Mesothelial cell of epicardium (in vitro differentiated cells): ENCODE measurements around the gene SHISA7. TPM values are rescaled to one million over a fixed set of nuclear protein-coding genes. Genes with fewer than 3 reads are reported as not detected.

Source experiments
- DNase-seq, 2 experiments: peaks; one replicate each; pipeline ENCODE4 v3.0.0; 2021; ENCODE audit warnings: low spot score in 2 of 2; ENCODE audit not compliant: unreplicated experiment in 2 of 2
- H3K27ac Mint-ChIP-seq: 2 replicates; pipeline ENCODE4 v1.8.0; 2021; ENCODE audit warnings: mixed read lengths
- H3K27me3 Mint-ChIP-seq: 2 replicates; pipeline ENCODE4 v1.8.0; 2021; ENCODE audit warnings: low read depth, mixed read lengths
- H3K36me3 Mint-ChIP-seq: 2 replicates; pipeline ENCODE4 v1.8.0; 2021; ENCODE audit warnings: mixed read lengths
- H3K4me1 Mint-ChIP-seq: 2 replicates; pipeline ENCODE4 v1.8.0; 2021; ENCODE audit warnings: mixed read lengths
- H3K4me3 Mint-ChIP-seq: 2 replicates; pipeline ENCODE4 v1.8.0; 2021; ENCODE audit warnings: mild to moderate bottlenecking, moderate library complexity, mixed read lengths
- H3K9me3 Mint-ChIP-seq: 2 replicates; pipeline ENCODE4 v1.8.0; 2021; ENCODE audit warnings: mixed read lengths
- CTCF ChIP-seq: fragments of 200-600 bp; sonication (generic); IDR thresholded peaks from one replicate; pipeline ENCODE4 v1.5.0; 2021; ENCODE audit warnings: antibody characterized with exemption; ENCODE audit not compliant: unreplicated experiment
- total RNA-seq: library from RNA; stranded (reverse); gene quantifications from 3 replicates; pipeline ENCODE4 v1.2.1, GENCODE V29; 2021

Gene SHISA7
- total RNA-seq, 1 donor from 2014 or later: 0.04 TPM

GRCh38 chr19:55466241-55466614 is 23.1 kb upstream of the SHISA7 start:
- no peak overlapping the region for H3K27ac Mint-ChIP-seq
- H3K27me3 Mint-ChIP-seq: peaks cover 46% of the 10 kb centered on the region
- TF ChIP-seq CTCF: no peak
- H3K4me1 Mint-ChIP-seq: peaks cover 10% of the 10 kb centered on the region
- no peaks in the 10 kb centered on the region for H3K9me3 Mint-ChIP-seq
- no peaks in the 10 kb centered on the region for H3K36me3 Mint-ChIP-seq
- no peak for DNase-seq
- no peak overlapping the region for H3K4me3 Mint-ChIP-seq

GRCh38 chr19:55465460-55466240 is 22.6 kb upstream of the SHISA7 start:
- peaks cover 46% of the 10 kb centered on the region for H3K27me3 Mint-ChIP-seq
- no peak for TF ChIP-seq CTCF
- no peak overlapping the region for H3K4me3 Mint-ChIP-seq
- H3K27ac Mint-ChIP-seq: no peak overlapping the region
- no peaks in the 10 kb centered on the region for H3K9me3 Mint-ChIP-seq
- H3K36me3 Mint-ChIP-seq: no peaks in the 10 kb centered on the region
- H3K4me1 Mint-ChIP-seq: peaks cover 14% of the 10 kb centered on the region
- DNase-seq: no peak

GRCh38 chr19:55464662-55465054 is 21.6 kb upstream of the SHISA7 start, which contains the start of gene C19orf85:
TSS of gene C19orf85 (minus strand) at chr19:55464751. CDS start at chr19:55464554, 197 bp downstream.
- Mint-ChIP-seq H3K27ac (no peak within 1 kb of the TSS), H3K4me3 (no peak within 1 kb of the TSS)

GRCh38 chr19:55464039-55464661 is 21.1 kb upstream of the SHISA7 start:
- no peak for TF ChIP-seq CTCF
- peaks cover 28% of the 10 kb centered on the region for H3K4me1 Mint-ChIP-seq
- no peaks in the 10 kb centered on the region for H3K36me3 Mint-ChIP-seq
- no peak for DNase-seq
- peaks cover 46% of the 10 kb centered on the region for H3K27me3 Mint-ChIP-seq
- no peak overlapping the region for H3K27ac Mint-ChIP-seq
- no peak overlapping the region for H3K4me3 Mint-ChIP-seq
- H3K9me3 Mint-ChIP-seq: no peaks in the 10 kb centered on the region

More at GRCh38 chr19:55464662-55465054, 21.6 kb upstream of the SHISA7 start, which contains the start of gene C19orf85:
- Mint-ChIP-seq H3K36me3 (no peaks in the 10 kb centered on the region), H3K4me1 (peaks cover 24% of the 10 kb centered on the region), H3K9me3 (no peaks in the 10 kb centered on the region), H3K27me3 (peaks cover 46% of the 10 kb centered on the region)
- DNase-seq: no peak
- TF ChIP-seq CTCF: no peak

GRCh38 chr19:55463583-55464031 is 20.5 kb upstream of the SHISA7 start:
- no peak for TF ChIP-seq CTCF
- H3K36me3 Mint-ChIP-seq: no peaks in the 10 kb centered on the region
- no peak overlapping the region for H3K27ac Mint-ChIP-seq
- DNase-seq: no peak
- H3K4me3 Mint-ChIP-seq: no peak overlapping the region
- H3K9me3 Mint-ChIP-seq: no peaks in the 10 kb centered on the region
- H3K27me3 Mint-ChIP-seq: peaks cover 46% of the 10 kb centered on the region
- peaks cover 29% of the 10 kb centered on the region for H3K4me1 Mint-ChIP-seq
